GM18511 (cell line): ENCODE data around the gene SGMS1.

Source experiments
- ATAC-seq: cut with Tn5 transposase; IDR thresholded peaks from one replicate; pipeline ENCODE4 v1.9.1; 2021; ENCODE audit warnings: mild to moderate bottlenecking, moderate library complexity; ENCODE audit not compliant: unreplicated experiment

The SGMS1 gene

DNA sequence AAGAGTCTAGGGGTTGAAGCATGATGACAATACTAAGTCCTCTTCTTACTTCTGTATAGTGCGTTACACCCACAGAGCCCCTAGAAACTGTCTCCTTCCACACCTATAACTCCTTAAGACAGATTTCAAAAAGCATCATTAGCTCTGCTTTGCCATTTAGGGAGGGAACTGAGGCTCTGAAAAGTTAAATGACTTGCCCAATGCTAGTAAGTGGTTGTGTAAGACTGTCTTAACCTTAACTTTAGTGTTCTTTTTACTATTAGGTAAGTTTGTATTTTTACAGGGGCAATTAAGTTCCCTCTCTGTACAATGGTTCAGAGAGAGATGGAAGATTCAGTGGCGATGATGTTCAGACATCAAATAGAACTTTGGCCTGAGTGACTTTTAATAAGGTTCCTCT, 299.7 kb downstream of the SGMS1 start:
- ATAC-seq, result no peak

DNA sequence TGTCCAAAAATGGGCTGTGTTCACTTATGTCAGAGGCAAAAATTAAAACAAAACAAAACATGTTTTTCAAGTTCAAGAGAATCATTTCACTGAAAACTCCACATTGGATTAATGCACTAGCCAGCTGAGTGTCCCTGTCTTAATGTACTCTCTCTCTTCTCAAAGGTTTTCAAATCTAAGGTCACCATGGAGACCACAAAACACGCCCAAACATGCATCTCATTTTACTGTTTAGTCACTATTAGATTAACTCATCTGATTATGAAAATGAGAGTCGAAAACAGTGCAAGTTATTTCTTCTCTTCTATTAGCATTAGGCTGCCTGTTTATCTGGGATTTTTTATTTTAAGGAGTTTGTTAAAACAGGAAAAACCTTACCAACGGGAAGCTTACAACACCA, 301.7 kb downstream of the SGMS1 start:
- peak; percentile 66 for ATAC-seq

DNA sequence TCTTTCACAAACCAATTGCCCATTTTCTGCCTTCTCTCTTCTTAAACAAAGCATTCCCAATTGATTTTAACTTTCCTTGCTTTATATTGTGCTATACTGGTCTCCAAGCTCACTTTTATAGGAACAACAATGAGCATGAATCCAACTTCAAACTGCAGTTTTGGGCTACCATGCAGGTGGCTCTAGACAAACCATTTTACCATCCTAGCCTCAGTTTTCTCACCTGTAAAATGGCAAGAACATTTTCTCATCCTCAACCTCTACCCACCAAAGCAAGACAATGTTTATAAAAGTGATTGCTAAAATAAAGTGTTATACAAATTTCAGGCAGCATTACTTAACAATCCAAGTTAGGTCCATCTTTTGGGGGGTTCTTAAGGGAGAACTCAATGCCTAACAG, 305.6 kb downstream of the SGMS1 start:
- no peak for ATAC-seq

DNA sequence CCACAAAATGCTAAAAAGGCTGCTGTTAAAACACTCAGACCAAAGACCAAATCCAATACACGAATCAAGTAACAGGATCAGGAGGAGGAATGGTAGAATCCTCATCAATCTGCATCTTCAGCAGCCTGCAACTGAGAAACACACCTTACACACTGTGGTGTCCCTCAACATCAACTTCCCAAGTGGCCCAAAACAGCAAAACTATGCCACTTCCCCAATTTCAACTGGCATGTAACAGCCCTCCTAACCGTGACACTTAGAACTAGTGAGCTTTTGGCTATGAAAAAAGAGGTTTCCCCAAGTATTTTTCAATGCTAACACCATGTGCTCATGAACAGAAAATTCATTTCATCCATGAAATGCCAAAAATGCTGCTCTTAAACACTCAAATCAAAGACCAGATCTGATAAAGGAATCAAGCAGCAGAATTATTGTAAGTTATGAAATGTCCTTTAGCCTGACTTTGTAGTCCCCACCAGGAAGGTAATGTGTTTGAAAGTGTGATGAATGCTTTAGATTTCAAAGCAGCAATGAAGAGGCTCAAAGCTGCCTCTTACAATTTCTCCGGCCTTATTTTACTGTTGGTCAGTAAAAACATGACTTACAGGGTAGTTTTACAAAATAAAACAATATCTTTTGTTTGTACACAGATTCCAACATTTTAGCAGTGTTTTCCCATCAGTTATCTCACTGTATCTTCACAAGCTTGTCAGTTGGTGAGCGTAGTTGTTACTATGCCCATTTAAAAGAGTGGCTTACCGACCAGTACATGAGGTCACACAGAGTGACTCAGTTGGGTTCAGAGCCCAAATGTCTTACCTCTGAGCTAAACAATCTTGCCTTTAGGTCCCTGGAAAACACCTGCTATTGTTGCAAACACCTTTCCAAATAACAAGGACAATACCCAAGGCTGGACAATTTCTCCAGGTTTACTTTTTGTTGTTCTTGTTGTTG, 306.8 kb downstream of the SGMS1 start:
- no peak for ATAC-seq

DNA sequence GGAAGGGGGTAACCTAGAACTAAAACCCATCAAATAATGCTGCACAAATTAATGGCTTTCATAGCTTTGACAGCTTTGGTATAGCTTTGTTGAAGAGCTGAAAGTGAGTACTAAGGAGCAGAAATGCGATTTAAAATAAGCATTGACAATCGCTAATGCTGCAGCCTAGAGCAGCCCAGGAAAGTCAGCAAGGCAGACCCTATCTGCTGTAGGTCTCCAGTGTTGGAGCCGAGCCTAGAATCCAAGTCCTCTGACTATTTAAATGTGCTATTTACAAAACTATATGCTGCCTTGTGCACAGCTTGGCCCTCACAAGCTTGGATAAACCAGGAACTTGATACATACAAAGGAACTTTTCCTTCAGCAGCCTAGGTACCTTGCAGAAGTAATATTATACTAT, 307.6 kb downstream of the SGMS1 start:
- no peak for ATAC-seq

DNA sequence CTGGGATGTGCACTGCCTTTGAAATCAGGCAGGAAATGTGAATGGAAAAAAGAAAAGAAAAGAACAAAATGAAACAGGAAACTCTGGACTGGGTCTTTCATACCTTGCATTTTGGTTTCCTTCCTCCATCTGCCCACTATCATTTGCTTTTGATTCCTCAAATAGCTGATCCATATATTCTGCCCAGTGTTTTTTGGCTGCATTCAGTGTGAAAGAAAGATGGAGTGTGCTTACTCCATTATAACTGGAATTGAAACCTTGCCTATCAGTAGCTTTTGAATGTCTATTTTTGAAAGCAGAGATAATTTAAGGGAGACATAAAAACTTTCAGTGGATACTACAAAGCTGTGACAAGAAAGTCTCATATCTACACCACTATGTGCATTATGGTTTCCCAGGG, 308.3 kb downstream of the SGMS1 start:
- no peak for ATAC-seq

DNA sequence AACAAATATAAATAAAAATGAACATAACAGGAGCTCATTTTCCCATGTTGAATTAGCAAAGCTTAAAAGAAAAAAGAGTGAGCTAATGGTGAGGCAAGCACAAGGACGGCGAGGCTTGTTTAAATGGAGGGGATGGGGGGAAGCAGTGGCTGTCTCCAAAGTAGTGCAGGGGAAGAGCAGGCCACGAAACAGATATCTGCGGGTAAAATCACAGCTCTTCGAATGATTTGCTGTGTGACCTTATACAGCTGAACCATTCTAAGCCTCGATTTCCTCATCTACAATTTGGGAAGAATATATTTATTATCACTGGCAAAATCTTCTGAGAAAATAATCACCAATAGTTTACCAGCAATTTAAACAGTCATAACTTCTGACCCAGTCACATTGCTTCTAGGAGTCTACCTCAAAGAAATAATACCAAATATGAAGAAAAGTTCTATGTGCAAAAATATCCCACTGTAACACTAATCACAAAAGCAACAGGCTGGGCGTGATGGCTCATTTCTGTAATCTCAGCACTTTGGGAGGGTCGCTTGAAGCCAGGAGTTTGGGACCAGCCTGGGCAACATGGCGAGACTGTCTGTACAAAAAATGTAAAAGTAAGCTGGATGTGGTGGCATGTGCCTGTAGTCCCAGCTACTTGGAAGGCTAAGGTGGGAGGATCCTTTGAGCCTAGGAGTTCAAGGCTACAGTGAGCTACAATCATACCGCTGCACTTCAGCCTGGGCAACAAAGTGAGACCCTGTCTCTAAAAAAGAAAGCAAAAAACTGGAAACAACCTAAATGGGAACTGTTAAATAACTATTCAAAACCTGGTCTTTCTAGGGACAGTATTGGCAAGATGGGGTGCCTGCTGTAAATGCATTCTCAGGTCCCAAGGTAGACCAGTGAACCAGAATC, 309.3 kb downstream of the SGMS1 start:
- no peak for ATAC-seq

DNA sequence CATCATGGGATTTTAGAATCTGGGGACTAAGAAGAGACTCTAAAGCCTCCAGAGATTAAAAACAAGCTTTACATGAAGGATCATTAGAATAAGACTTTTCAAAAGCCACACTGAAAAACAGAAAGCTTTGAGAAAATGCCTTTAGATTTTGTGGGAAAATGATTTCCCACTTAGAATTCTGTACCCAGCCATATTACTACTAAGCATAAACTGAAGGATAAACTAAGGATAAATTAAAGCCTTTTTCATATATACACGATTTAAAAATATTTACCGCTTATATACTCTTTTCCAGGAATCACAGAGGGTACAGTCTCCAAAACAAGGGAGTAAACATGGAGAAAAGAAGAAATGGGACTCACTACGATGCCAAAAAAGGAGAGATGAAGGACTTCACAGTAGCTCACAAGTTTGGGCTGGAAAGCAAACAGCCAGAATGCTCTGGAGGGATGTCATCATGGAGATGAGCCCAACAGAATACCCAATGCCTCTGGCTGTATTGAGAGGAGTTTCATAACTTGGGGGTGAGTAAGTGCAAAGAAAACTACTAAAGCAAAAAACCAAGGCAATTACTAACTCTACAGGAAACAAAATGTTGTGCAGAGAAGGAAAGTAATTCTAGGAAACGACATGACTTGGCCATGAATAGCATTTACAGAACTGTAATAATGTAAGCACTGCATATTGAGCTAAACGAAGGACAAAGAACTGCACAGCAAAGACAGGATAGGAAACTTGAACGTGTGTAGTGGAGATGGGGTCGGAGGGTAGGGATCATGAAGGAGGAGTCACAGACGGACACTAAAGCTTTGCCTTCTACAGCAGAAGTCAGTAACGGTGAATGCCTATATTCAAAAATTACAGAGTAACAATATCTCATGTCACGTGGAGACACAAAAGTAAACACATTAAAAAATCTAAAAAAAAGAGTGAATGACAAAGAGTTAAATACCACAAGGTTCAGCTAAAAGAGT, 311.0 kb downstream of the SGMS1 start:
- ATAC-seq, result no peak

DNA sequence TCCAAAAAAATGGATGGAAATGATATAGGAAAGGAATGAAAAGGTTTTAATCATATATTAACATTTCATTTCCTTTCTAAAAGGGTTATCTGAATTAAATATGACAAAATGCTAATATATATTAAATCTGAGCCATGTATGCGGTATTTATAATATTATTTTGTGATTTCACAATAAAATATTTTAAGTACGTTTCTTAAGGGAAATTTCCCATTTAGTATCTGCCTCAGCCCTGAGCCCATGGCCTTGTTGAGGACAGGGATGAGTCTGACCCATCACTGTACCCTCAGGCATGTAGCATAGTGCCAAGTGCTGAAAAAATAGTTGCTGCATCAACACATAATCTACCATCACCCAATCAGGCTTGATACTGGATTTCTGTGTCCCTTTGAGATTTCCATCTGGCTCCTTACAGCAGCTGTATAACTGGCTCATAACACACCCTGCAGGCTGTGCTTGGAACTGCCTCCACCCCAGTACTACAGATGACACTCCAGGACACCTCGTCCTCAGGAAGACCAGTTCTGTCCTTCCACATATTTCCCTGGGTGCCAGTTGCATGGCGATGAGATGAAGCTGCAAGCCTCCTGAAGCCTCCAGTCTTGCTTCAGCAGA, 313.1 kb downstream of the SGMS1 start:
- peak; percentile 72 for ATAC-seq

DNA sequence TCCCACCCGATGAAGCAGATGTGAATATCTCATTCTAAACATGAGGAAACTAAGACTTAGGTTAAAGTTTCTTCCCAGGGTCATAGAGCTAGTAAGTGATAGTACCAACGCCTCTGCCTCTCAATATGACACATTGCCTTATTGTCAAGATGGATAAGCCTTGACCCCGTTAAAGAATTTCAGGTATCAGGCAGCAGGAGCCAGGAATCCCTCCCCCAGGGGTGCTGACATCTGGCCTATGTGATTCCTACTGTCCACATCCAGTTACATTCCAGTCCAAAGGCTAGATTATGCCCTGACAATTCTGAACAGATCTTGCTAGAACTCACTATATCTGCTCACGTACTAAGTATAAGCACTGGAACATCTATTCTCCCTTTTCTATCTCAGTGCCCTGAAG, 314.4 kb downstream of the SGMS1 start:
- no peak for ATAC-seq

DNA sequence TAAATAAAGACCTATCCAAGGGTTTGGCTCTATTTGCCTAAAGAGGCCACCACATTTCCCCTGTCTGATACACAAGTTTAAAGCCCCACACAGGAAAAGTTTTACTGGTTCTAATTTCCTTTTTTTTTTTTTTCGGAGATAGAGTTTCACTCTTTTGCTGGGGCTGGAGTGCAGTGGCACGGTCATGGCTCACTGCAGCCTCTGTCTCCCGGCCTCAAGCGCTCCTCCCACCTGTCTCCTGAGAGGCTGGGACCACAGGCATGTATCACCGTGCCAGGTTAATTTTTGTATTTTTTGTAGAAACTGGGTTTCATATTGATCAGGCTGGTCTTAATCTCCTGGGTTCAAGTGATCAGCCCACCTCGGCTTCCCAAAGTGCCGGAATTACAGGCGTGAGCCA, 319.1 kb downstream of the SGMS1 start:
- no peak for ATAC-seq

DNA sequence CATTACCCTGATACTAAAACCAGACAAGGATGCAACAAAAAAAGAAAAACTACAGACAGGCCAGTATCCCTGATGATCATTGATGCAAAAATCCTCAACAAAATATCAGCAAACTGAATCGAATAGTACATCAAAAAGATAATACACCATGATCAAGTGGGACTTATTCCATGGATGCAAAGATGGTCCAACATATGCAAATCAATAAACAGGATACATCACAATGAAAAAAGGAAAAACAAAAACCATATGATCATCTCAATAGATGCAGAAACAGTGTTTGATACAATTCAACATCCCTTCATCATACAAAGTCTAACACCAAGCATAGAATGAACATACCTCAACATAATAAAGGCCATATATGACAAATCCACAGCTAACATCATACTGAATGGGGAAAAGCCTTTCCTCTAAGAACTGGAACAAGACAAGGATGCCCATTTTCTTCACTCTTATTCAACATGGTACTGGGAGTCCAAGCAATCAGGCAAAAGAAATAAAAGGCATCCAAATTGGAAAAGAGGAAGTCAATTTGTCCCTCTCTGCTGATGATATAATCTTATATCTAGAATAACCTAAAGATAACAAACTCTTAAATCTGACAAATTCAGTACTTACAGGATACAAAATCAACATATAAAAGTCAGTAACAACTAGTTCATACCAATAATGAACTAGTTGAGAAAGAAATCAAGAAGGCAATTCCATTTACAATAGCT, 323.6 kb downstream of the SGMS1 start:
- no peak for ATAC-seq

DNA sequence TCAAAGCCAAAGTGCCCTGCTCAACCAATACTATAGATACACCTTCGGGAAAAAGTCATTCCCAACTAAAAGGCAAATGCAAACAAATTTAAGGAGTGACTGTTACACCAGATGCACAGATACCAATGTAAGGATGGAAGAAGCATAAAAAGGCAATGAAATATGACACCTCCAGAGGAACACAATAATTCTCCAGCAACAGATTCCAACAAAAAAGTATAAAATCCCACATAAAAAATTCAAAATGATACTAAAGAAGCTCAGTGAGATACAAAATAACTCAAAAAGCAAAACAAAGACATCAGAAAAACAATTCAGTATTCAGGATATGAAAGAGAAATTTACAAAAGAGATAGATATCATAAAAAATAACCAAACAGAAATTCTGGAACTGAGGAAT, 328.4 kb downstream of the SGMS1 start:
- ATAC-seq, result no peak

DNA sequence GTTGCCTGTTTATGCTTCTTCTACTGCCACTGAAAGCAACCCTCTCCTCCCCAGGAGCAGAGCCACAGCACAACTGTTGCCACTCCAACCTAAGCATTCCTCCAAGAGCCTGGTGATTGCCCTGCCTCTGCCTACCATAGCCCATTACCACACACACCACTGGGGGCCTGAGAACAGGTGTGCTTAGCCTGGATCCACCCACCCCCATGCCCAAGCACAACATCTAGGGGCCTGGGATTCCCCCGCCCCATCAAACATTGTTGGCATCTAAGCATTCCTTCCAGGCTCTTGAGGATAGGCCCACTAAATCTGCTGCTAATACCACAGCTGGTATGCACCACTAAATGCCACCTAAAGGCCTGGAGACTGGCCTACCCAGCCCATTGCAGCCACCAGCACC, 329.2 kb downstream of the SGMS1 start:
- no peak for ATAC-seq

DNA sequence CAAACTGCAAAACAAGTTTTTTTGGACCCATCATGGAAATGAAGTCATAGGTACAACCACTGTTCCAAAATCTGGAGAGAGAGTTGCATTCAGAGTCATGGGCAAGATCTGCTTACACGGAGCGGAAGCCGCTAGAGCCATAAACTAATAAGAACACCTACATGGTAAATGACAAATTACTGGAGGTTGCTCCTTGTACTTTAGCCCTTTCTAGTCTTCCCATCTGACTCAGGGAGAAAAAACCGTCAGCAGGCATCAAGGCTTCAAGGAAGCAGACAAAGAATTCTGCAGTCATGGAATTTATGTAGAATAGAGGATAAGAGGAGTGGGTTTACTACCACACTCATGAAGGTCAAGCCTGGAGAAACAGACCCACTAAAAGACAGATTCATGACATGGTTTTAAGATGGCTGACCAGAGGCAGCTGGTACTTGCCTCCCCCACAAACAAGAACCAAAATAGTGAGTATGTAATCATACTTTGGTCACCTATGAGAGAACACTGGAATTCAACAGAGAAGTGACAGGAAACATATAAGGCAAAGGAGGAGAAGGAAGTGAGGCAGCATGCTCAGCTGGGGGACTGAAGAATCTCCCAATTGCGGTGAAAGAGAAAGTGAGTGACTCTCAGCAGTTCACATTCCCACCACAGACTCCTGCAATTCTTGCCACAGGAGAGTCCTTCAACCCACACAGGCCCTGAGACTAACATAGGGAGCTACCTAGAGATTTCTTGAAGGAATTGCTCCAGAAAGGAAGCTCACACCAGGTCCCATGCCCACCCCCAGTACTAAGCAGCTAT, 330.0 kb downstream of the SGMS1 start:
- ATAC-seq, result no peak

DNA sequence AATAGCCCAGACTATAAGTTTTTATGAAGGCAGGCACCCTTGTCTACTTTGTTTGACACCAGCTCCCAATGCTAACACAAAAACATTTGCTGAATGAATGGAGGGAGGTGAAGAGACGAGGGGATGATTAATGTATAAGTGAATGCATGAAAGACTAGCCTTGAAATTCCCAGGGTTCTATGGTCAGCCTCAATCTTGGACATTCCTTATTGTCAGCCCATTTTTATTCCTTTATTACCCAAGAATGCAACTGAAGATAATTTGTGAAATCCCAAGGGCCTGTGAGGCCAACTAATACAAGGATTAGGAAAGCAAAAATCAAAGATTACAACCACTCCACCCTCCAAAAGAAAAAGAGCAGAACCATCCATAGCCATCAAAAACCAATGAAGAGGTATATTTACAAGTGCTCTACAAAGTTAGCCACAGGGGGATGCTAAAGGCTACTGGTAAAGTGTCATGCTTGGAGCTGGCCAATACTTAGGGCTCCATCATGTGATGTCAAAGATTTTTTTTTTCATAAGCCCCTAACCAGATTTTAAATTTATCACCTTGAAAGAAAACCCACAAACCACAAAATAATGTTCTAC, 332.4 kb downstream of the SGMS1 start:
- no peak for ATAC-seq

DNA sequence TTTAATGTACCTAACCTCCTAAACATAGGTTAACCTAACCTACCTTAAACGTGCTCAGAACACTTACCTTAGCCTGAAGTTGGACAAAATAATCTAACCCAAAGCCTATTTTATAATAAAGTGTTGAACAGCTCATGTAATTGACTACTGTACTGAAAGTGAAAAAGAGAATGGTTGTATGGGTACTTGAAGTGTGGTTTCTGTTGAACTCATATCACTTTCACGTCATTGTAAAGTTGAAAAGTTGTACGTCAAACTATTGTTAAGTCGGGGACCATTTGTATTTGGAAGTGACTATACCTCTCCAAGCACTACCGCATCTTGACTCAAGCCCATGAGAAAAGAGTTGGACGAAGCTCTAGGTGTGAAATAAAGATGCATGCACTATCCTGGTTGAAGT, 334.6 kb downstream of the SGMS1 start:
- ATAC-seq, result no peak

DNA sequence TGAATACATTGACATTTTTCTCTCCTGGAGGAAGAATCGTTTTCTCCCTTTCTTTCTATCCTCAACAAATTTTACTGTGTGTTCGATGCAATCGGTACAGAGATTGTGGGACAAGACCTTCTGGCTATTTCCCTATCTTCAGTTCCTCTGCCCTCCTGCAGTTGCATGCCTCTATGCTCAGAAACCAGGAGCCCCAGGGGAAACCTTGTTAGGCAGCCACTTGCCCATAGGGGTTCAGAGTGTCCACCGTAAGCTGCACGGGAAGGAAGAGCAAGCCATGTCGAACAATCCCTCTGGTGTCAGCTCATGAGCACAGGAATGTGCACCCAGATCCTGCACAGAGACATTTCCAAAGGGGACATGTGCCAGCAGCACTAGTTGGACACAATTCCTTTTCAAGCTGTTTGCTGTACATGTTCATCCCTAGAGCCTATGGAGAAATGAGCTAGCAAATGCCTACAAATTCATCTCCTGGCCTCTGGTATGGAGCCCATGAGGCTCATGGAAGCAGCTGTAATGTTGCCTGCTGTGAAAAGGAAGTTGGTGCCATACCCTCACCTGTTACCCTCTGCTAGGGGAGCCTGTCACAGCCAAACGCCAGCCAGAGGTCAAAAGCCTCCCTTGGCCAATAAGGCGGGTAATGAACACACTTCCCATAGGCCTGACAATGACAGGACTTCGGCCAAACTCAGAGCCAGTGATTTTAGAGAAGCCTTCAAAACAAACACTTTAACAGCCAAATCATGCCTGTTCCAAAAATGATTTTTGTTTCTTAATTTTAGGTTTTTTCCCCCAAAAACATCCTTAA, 336.6 kb downstream of the SGMS1 start:
- ATAC-seq, result no peak
